Epithelial cell of proximal tubule (primary cell): ENCODE measurements around the gene SHLD1. TPM values are rescaled to one million over a fixed set of nuclear protein-coding genes. Genes with fewer than 3 reads are reported as not detected.

Source experiments
- DNase-seq: peaks from one replicate; pipeline ENCODE4 v3.0.0-alpha.2; 2011; ENCODE audit warnings: low read depth
- H3K4me3 ChIP-seq: 2 replicates; pipeline ENCODE4 v1.5.1; 2011; ENCODE audit warnings: low read depth, mild to moderate bottlenecking, low read length
- CTCF ChIP-seq: conservative IDR thresholded peaks from 2 replicates; pipeline ENCODE4 v1.5.1; 2012; ENCODE audit warnings: low read depth, mild to moderate bottlenecking, low read length
- total RNA-seq: library from RNA; depleted of rRNA; stranded (reverse); fragments of >200 nt; gene quantifications from 2 replicates; pipeline ENCODE4 v1.2.3, GENCODE V29; 2015

The SHLD1 gene
- total RNA-seq, 1 donor from 2014 or later = 1.3 TPM

GRCh38 chr20:5807431-5807830, 57.2 kb downstream of the SHLD1 start:
- no peak for TF ChIP-seq CTCF
- DNase-seq = no peak
- no peak overlapping the region for H3K4me3 ChIP-seq

GRCh38 chr20:5808901-5809300, 58.7 kb downstream of the SHLD1 start:
- no peak overlapping the region for H3K4me3 ChIP-seq
- no peak for TF ChIP-seq CTCF
- DNase-seq = no peak

- DNase-seq = no peak
- H3K4me3 ChIP-seq = no peak overlapping the region
- TF ChIP-seq CTCF = no peak
Observed at GRCh38 chr20:5809495-5809894, 59.3 kb downstream of the SHLD1 start.

GRCh38 chr20:5810800-5811422, 60.7 kb downstream of the SHLD1 start:
- no peak for TF ChIP-seq CTCF
- DNase-seq = no peak
- no peak overlapping the region for H3K4me3 ChIP-seq

GRCh38 chr20:5811746-5812145, 61.5 kb downstream of the SHLD1 start:
- no peak for DNase-seq
- no peak for TF ChIP-seq CTCF
- no peak overlapping the region for H3K4me3 ChIP-seq

- no peak overlapping the region for H3K4me3 ChIP-seq
- no peak for DNase-seq
- no peak for TF ChIP-seq CTCF
Observed at GRCh38 chr20:5818346-5818681, 68.1 kb downstream of the SHLD1 start.

- TF ChIP-seq CTCF = no peak
- H3K4me3 ChIP-seq = no peak overlapping the region
- DNase-seq = no peak
Observed at GRCh38 chr20:5820738-5821137, 70.5 kb downstream of the SHLD1 start.
